HG03039 (cell line): Measurements from ENCODE around the gene DDIAS.
A peak's percentile ranks its signal among the peaks of the same experiment; 100 is the strongest.
"Not testable (repeated sequence)": the region's sequence is repeated elsewhere in the genome, so short reads cannot be mapped to it uniquely, and the experiment has no call there.

Experiments
- ATAC-seq: cut with Tn5 transposase; IDR thresholded peaks from one replicate; pipeline ENCODE4 v1.9.1; 2021; ENCODE audit warnings: mild to moderate bottlenecking, moderate library complexity; ENCODE audit not compliant: unreplicated experiment

DDIAS gene

DNA sequence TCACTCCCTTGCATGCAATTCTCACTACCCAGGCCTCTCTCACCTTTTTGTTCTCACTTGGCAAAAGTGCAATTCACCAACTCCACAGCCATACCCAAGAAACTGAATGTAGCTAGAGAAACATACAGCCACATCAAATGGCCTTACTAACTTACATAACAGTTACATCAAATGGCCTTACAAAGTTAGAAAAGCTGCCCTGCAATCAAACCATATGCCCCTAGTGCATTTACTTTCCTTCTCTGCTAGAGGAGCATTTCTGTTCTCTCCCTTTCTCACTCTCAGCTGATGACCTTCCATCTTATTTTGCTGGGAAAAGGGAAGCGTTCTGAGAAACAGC, 11.6 kb upstream of the DDIAS start:
- no peak for ATAC-seq

DNA sequence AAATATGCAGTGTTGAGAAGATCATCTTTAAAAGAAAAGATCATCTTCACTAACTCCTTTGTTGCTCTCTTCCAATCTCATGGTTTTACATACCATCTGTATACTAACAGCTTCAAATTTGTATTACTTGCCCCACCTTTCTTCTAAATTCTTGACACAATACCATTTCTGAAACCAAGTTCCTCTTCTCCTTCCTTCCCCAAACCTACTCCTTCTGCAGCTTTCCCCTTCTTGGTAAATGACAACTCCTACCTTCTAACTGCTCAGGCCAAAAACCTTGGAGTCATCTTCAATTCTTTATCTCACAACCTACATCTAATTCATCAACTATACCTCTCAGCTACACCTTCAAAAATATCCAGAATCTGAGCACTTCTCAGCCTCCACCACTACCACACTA, 10.6 kb upstream of the DDIAS start:
- no peak for ATAC-seq

DNA sequence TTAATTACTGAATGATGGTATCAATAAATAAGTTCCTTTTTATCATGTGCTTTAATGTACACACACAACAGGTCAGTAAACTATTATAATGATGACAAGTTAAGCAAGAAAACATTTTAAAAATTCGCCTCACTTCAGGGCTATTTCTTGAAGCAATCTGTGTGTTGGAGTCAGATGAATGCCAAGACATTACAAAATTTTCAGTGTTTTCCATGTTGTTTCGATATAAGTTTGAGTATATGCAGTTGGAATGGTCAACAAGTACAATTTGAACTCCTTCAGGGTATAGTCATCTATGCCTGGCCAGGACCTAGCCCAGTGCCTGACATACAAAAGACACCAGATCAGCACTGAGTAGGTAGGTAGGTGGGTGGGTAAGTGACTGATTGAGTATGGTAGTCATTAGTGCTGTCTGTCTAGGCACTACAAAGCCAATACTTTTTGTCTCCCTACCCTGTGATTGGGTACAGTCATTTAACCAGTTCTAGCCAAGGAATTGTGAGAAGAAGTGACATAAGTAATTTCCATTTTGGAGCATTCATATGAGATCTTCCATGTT, 8.8 kb upstream of the DDIAS start:
- ATAC-seq = no peak

DNA sequence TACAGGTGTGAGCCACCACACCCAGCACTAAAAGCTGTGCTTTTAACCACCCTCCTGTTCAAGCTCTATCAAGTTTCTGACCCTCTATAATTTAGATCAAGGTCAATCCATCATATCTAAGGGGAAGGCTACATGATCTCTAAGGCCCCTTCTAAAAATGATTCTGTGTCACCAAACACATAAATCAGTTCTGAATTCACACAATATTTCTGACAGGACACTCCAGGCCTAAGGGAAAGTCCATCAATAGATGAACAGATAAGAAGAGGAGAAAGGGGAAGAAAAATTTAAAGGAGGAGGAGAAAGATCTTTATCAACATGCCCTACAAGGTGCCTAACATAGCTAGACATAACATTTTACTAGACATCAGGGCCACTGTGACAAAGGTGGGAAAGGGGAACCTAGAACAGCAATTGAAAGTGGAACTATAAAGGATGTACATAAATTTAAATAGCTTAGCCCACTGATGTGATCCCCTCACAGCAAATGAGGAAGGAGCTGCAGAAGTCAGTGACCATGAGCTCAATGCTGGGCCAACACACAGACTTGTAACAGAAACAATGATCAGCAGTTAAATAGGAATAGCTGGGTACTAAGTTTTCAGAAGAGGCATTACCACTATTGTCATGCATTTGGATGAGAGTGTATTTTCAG, 6.0 kb upstream of the DDIAS start:
- ATAC-seq = no peak

DNA sequence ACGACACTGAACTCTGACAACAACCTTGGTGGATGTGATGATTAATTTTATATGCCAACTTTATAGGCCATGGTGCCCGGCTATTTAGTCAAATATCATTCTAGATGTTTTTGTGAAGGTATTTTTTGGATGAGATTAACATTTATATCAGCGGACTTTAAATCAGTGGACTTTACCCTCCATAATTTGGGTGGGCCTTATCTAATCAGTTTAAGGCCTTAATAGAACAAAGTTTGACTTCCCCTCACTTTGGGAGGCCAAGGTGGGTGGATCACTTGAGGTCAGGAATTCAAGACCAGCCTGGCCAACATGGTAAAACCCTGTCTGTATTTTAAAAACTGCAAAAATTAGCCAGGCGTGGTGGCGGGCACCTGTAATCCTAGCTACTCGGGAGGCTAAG, 5.4 kb upstream of the DDIAS start:
- ATAC-seq = no peak

DNA sequence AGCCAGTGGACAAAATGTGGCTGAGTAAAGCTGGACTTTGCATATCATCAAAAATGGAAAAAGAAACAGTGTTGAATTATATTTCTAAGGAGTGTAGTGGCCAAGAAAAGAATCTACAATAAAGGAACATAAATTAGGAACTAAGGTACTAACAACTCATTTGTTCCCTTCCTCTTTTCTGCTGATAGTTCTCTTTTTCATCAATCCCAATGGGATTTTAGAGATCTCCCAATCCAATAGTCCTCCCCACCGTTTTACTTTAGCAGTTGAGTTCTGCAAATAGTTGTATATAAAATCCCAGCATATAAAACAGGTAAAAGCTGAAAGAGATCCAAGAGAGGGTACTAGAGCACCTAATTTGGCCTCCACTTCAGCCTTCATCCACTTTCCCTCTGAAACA, 3.3 kb upstream of the DDIAS start:
- ATAC-seq = no peak

DNA sequence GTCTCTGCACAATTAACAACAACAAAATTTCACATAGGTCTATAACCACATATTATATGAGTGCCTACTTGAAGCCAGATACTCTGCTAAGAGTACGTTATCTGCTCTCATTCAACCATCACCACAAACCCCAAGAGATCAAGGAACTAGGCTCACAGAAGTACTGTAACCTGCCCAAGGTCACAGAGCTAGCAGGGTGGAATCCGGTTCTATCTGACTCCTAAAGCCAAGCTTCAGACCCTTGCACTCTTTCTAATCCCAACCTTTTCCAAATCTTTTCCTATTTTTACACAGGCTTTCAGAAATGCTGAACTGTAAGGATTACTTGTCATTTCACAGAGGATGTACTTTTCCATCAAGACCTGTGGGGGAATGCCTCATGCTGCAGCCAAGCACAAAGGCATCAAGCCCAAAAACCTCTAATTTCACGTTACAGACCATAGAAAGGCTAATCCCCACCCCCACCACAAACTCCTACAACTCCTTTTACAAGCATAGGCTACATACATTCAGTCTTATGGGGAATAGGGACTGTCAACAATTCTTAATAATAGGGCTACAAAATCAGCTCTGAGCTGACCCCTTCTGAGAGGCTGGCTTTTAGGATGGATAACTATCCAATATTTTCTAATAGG, 2.2 kb upstream of the DDIAS start:
- no peak for ATAC-seq

DNA sequence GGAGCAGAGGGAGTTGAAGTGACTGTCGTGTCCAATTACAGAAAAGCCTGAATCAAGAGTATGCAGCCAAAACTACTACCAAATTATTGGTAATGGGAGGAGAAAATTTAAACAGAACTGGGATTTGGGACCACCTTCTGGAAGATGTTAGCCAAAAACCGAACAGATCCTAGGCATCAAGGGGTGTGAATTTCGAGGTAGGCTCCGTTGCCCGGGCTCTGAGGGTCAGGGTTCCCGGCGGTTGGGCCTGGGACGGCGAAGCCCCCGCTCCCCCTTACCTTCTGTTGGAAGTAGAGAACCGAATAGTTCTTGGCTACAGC, 1.6 kb upstream of the DDIAS start:
- ATAC-seq = no peak

DNA sequence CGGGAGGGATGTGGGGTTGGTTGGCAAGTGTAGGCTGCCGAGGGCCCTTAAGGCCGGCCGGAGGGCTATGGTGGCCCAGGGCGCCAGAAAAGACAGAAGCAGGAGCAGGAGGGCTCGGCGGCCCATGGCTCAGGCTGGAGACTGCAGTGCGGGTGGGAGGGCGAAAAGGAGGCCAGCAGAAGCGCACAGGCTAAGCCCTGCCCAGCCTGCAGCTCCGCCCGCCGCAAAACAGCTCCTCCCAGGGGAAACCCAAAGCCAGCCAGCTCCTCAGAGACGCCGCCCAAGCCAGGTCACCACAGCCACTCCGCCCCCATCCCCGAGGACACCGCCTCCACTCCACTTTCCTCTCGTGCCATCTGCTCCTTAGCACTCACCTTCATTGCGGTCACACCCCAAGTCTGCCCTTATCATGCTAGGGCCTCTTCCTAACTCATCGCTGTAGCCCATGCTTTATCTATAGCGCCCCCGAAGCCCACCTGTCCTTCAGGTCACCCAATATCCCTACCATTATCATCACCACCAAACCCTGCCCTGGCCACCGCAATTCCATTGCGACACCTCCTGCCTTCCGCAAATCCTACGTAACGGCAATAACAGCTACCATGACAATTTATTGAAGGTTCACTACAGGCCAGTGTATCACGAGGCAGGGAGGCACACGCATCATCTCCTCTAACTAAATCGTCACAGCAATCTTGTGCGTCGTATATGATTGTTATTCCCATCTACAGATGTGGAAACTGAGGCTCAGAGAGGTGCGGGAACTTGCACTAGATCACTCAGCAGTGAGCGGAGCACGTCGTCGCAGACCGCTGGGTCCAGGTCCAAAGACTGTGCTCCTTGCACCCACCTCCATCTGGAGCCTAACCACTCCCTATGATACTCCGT, 1.0 kb upstream of the DDIAS start, which contains the start of gene PRCP:
PRCP (minus strand) TSS at position 154 of the 888 bp plus-strand sequence; CDS start at position 126, 28 bp downstream.
- ATAC-seq = peak; percentile 84

DNA sequence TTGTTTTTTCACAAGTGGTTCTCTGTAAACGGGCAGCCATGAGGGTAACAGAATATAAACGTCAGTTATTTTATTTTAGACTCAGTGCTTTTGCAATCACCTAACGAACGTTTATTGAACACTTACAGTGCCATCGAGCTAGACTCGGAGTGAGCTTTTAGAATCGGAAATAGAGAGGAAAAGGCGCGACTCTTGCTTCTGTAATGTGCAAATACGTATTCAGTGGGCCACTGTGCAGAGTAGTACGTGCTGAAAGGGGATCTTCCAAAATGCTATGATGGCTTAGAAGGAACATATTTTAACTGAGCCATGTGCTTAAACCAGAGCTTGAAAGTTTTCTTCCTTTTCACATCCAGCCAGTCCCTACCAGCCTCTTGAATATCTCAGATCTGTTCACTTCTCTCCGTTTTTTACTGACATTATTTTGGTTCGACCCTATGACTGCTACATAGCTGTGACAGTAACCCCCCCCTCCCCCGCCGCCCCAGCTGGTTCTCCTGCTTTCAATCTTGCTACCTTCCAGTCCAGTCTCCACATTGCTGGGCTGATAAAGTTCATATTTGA, 468 bp downstream of the DDIAS start:
- ATAC-seq = no peak

DNA sequence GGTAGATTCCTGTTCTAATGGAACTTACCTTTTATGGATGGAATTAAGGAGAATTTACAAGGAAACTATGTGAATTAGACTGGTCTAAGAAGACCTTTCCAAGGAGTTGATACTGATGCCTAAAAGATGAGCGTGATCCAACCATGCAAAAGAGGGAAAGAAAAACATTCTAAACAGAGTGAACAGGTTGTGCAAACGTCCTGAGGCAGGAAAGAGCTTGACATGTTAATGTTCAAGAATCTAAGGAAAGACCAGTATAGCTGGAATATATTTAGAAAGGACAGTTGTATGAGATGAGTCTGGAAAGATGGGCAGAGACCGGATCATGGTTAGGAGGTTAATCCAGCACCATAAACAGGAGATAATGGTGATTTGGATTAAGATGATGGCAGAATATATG, 1.3 kb downstream of the DDIAS start:
- no peak for ATAC-seq

DNA sequence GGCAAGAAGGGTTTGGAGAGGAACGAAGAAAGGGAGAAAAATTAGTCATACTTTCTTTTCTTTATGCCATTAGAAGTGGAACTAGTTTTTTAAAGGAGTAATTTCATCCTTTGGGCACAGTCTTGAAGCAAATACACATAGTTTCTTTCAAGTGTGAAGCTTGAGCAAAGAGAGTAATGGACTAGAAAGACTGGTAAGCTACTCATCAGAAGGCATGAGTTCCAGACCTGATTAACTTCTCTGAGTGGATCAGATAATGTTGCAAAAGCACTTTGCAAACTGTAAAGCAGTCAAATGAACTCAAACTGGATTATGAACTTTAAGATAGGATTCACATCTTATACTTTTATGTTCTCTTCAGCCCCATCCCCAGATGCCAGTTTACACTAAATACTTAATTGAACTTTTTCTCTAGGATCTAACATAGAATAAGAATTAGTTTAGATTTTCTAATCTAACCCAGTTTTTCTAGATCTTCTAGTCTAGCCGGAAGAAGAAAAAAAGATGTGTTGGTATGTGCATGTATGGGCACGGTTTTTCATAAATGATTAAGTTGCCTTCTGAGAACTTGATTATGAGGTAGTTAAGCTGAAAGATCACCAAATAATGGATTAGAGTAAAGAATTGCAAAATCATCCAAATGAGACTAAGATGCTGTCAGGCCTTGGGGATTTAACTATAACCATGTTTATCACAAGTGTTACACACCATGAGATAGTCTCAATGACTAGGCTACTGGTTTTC, 2.5 kb downstream of the DDIAS start:
- ATAC-seq = no peak

DNA sequence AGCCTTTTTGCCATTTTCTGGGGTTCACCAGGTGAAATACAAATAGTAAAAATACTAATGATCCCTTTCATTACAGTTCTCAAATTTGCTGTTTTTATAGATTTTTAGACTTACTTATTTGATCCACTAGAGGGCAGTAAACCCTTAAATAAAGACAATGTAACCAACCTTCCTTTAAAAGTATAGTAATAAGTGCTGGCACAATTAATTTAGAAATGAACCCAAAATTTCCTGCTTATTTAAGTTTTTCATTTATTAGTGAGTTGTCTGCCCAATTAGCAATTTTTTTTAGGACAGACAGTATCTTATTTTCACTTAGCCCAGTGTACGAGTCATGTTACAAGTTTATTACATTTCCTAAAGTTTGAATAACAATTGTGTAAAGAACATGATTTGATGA, 4.7 kb downstream of the DDIAS start:
- no peak for ATAC-seq

DNA sequence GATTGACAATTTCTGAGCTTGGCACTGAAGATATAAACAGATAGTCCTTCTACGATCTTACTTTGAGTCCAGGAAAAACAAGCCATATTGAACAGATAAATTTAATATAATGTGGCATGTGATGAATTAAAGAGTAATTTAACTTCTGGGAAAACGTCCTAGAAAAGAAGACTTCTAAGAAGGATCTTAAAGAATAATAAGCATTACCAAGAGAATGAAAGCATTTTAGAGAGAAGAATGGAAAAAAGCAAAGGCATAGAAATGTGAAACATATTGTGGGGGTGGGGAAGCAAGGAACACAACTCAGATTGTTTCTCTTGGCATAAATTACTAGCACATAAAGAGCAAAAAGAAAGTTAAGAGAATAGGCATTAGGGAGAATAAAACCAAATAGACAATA, 5.4 kb downstream of the DDIAS start:
- ATAC-seq = no peak

DNA sequence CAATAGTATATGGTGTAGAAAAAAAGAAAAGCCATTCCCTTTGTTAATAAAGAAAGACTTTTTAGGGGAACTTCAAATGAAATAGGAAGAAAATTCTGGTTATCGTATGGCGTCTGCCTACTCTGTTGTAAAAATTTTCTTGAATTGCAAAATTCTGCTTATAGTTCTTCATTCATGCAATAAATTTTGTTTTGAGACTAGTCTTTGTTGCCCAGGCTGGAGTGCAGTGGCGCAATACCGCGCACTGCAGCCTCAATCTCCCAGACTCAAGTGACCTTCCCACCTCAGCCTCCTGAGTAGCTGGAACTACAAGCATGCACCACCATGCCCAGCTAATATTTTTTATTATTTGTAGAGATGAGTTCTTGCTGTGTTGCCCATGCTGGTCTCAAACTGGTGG, 5.8 kb downstream of the DDIAS start:
- no peak for ATAC-seq

DNA sequence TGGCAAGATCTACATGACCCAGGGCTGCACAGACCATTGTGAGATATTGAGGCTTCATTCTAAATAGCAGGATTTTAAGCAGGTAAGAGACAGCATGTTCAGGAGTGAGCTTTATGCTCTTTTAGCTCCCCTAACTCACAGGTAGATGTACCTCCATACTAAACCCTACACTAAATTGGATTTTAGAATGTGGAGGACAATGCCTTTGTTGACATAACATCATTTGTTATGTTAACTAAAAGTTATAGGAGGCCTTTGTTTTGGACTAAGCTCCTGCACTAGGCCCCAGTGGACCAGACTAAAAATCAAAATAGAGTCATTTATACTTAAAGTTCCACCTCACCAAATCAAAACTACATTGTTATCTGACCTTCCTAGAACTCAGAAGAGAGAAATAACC, 6.8 kb downstream of the DDIAS start:
- no peak for ATAC-seq

DNA sequence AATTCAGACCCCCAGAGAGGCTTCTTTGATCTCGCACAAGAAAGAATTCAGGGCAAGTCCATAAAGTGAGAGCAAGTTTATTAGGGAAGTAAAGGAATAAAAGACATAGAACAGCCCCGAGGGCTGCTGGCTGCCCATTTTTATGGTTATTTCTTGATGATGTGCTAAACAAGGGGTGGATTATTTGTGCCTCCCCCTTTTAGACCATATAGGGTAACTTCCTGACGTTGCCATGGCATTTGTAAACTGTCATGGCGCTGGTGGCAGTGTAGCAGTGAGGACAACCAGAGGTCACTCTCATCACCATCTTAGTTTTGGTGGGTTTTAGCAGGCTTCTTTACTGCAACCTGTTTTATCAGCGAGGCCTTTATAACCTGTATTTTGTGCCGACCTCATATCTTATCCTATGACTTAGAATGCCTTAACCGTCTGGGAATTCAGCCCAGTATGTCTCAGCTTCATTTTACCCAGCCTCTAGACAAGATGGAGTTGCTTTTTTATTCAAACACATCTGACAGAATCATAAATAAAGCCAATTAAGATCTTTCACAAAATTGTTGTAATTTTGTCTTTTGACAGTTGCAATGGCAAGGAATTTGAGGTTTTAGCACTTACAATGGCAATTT, 7.6 kb downstream of the DDIAS start:
- no peak for ATAC-seq

DNA sequence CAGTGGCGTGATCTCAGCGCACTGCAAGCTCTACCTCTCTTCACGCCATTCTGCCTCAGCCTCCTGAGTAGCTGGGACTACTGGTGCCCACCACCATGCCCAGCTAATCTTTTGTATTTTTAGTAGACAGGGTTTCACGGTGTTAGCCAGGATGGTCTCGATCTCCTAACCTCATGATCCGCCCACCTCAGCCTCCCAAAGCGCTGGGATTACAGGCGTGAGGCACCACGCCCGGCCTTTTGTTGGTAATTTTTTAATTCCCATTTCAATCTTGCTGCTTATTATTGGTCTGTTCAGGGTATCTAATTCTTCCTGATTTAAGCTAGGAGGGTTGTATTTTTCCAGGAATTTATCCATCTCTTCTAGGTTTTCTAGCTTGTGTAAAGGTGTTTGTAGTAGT, 18.2 kb downstream of the DDIAS start:
- ATAC-seq = not testable (repeated sequence)

DNA sequence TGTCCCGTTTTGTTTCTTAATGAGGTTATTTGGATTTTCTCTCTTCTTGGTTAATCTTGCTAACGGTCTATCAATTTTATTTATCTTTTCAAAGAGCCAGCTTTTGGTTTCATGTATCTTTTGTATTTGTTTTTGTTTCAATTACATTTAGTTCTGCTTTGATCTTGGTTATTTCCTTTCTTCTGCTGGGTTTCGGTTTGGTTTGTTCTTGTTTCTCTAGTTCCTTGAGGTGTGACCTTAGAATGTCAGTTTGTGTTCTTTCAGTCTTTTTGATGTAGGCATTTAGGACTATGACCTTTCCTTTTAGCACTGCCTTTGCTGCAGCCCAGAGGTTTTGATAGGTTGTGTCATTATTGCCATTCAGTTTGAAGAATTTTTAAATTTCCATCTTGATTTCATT, 18.7 kb downstream of the DDIAS start:
- not testable (repeated sequence) for ATAC-seq

DNA sequence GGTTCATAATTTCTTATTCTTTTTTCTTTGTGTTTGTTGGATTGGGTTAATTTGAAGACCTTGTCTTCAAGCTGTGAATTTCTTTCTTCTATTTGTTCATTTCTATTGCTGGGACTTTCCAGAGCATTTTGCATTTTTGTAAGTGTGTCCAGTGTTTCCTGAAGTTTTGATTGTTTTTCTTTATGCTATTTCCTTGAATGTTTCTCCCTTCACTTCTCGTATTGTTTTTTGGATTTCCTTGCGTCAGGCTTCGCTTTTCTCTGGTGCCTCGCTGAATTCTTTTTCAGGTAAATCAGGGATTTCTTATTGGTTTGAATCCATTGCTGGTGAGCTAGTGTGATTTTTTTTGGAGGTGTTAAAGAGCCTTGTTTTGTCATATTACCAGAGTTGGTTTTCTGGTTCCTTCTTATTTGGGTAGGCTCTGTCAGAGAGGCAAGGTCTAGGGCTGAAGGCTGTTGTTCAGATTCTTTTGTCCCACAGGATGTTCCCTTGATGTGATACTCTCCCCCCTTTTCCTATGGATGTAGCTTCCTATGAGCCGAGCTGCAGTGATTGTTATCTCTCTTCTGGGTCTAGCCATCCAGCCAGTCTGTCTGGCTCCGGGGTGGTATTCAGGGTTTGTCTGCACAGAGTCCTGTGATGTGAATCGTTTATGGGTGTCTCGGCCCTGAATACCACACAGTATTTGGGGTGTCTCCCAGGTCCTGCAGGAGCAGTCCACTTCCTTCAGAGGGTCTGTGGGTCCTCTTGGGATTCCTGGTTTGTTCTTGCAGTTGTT, 21.0 kb downstream of the DDIAS start:
- ATAC-seq = not testable (repeated sequence)
